Esophagus squamous epithelium (tissue), 5 donors: ENCODE results near the gene SLC1A7. TPM values are rescaled to one million over a fixed set of nuclear protein-coding genes. Genes with fewer than 3 reads are reported as not detected.

Source experiments
- DNase-seq: peaks from one replicate; lab custom pipeline; 2025; lab: John Stamatoyannopoulos, UW
- H3K27ac ChIP-seq, 4 donors: fragments of 200-600 bp; sonication (generic); one replicate each; pipeline ENCODE4 v1.5.1; 2016 to 2019; ENCODE audit warnings: mild to moderate bottlenecking in 1 of 4
- H3K27me3 ChIP-seq, 4 donors: fragments of 200-600 bp; sonication (generic); 1 replicate in 3 of 4; 2 replicates in 1 of 4; pipeline versions ENCODE4 v1.5.1 to v1.6.0; 2017 to 2021; ENCODE audit warnings: antibody characterized with exemption in 1 of 4
- H3K36me3 ChIP-seq, 3 donors: fragments of 200-600 bp; sonication (generic); one replicate each; pipeline ENCODE4 v1.5.1; 2016 to 2019
- H3K4me1 ChIP-seq, 3 donors: fragments of 200-600 bp; sonication (generic); one replicate each; pipeline ENCODE4 v1.5.1; 2017 to 2019
- H3K4me3 ChIP-seq, 4 donors: fragments of 200-600 bp; sonication (generic); 1 replicate in 3 of 4; 2 replicates in 1 of 4; pipeline ENCODE4 v1.5.1; 2016 to 2019; ENCODE audit warnings: mild to moderate bottlenecking in 2 of 4, moderate library complexity in 1 of 4
- H3K9me3 ChIP-seq, 3 donors: fragments of 200-600 bp; sonication (generic); one replicate each; pipeline ENCODE4 v1.5.1; 2016 to 2019
- POLR2A ChIP-seq, 4 donors: fragments of 450-650 bp; IDR thresholded peaks; one replicate each; pipeline ENCODE4 v1.6.1; 2017; ENCODE audit warnings: antibody characterized with exemption in 4 of 4, mild to moderate bottlenecking in 4 of 4, moderate library complexity in 3 of 4
- WGBS, 2 donors: methylation state at CpG; one replicate each; pipeline ENCODE4 v1.1.5; 2018; 5-methylcytosine and 5-hydroxymethylcytosine counted together
- intact Hi-C: fragments of 100-400 bp; cut with DNase I; formaldehyde crosslinking; loops from one replicate; pipeline ENCODE4 v1.15.0; 2022
- total RNA-seq, 4 donors: library from RNA; depleted of rRNA; stranded (reverse); fragments of >200 nt; gene quantifications; one replicate each; pipeline ENCODE4 v1.1.0, GENCODE V29; 2016
- TF ChIP-seq, protein P1 (sequence below), 6 experiments: fragments of 450-650 bp in 4 of 6; fragments of 200-600 bp in 2 of 6; sonication (generic) in 2 of 6; IDR thresholded peaks; one replicate each; pipeline ENCODE4 v1.5.1; 2016 to 2019; ENCODE audit warnings: antibody characterized with exemption in 6 of 6, mild to moderate bottlenecking in 4 of 6, moderate library complexity in 4 of 6
- donor health status: DM: yes; HTN: yes; CAD: no.

The SLC1A7 gene
- total RNA-seq, 4 donors from 2014 or later: 0.57 TPM; not detected in 3

DNA sequence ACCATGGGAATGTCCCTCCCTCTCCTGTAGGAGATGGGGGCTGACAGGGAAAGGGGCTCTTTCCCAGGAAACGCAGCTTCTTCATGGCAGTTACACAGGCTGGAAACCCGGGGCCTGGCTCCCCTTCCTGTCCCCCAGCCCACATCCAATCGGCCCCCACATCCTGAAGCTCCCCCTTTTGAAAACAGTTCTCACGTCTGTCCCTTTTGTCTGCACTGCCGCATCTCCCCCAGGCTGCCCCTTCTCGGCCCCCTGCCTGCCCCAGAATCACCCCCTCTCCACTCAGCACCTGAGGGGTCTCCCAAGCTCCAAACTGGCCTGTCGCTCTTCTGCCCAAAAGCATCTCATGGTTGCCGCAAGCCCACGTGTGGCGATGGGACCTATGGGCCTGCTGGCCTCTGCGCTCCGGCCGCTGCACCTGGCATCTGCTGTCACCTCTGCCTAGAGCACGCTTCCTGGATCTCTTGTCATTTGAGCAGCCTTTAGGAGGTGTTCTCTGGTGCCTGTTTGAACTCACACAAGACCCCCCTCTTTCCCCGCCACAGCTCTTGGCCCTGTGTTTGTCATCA is 867 bp downstream of the SLC1A7 start:
- intact Hi-C loops: no loop called here
- Histone ChIP-seq H3K4me3 (no peak overlapping the region), H3K27ac (peak overlapping the region in 3 of 4 donors; percentile 9 to 62 (median 46)), H3K27me3 (no peaks in the 10 kb centered on the region), H3K9me3 (peaks cover 0 to 9% (median 3%) of the 10 kb centered on the region in 3 donors), H3K36me3 (no peaks in the 10 kb centered on the region), H3K4me1 (peaks cover 6 to 39% (median 15%) of the 10 kb centered on the region in 3 donors)
- TF ChIP-seq, protein P1, sequence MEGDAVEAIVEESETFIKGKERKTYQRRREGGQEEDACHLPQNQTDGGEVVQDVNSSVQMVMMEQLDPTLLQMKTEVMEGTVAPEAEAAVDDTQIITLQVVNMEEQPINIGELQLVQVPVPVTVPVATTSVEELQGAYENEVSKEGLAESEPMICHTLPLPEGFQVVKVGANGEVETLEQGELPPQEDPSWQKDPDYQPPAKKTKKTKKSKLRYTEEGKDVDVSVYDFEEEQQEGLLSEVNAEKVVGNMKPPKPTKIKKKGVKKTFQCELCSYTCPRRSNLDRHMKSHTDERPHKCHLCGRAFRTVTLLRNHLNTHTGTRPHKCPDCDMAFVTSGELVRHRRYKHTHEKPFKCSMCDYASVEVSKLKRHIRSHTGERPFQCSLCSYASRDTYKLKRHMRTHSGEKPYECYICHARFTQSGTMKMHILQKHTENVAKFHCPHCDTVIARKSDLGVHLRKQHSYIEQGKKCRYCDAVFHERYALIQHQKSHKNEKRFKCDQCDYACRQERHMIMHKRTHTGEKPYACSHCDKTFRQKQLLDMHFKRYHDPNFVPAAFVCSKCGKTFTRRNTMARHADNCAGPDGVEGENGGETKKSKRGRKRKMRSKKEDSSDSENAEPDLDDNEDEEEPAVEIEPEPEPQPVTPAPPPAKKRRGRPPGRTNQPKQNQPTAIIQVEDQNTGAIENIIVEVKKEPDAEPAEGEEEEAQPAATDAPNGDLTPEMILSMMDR (IDR thresholded peaks at IDR 0.05): no peak
- no peak for TF ChIP-seq POLR2A (IDR thresholded peaks at IDR 0.05)
- DNase-seq: no peak
- 75 to 84% methylated on average over 7 to 13 of the region's 15 CpGs for WGBS, 2 donors

DNA sequence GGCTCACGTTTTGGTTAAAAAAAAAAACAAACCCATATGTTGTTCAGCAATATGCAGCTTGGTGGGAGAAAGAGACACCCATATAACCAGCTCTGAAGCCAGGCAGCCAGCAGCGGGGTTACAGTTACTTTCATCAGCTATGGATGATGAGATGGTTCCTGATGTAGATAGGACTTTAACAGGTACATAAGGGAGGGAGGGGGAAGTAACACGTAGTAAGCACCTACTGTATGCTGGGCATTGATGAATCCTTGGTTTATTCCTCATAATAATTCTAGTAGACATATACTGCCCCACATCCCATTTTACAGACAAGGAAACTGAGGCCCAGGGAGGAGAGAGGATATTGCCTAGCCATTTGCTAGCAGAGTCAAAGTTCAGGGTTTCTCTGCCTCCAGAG is 2.0 kb downstream of the SLC1A7 start:
- H3K4me1 ChIP-seq: peaks cover 0 to 35% (median 8%) of the 10 kb centered on the region in 3 donors
- peaks cover 0 to 9% (median 3%) of the 10 kb centered on the region in 3 donors for H3K9me3 ChIP-seq
- no peak overlapping the region for H3K4me3 ChIP-seq
- TF ChIP-seq, protein P1 (IDR thresholded peaks at IDR 0.05): no peak
- TF ChIP-seq POLR2A (IDR thresholded peaks at IDR 0.05): no peak
- H3K27me3 ChIP-seq: no peaks in the 10 kb centered on the region
- no peak for DNase-seq
- peak overlapping the region in 3 of 4 donors; percentile 43 to 62 (median 46) for H3K27ac ChIP-seq
- 66 to 69% methylated on average over 3 of the region's 3 CpGs for WGBS, 2 donors
- intact Hi-C loops: no loop called here
- no peaks in the 10 kb centered on the region for H3K36me3 ChIP-seq

DNA sequence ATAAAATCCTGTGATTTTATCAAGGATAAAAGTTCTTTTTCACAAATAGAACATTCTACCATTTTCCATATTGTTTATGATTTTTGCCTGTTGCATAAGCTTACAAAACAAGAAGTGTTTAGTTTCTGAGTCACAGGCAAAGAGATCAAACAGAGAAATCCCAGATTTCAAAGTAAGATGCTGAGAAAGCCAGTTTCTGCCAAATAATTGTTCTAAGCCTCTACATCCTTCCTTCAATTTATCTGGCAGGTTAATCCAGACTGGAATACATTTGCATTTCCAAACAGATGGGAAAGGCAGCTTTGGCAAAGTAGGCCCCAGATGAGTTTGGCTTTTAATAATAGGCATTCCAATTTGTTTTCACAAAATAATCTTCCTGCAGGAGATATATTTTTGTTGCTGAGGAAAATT is 2.5 kb downstream of the SLC1A7 start:
- TF ChIP-seq, protein P1 (IDR thresholded peaks at IDR 0.05): no peak
- TF ChIP-seq POLR2A (IDR thresholded peaks at IDR 0.05): no peak
- H3K4me3 ChIP-seq: no peak overlapping the region
- peaks cover 0 to 35% (median 8%) of the 10 kb centered on the region in 3 donors for H3K4me1 ChIP-seq
- H3K36me3 ChIP-seq: no peaks in the 10 kb centered on the region
- H3K27me3 ChIP-seq: no peaks in the 10 kb centered on the region
- no peak for DNase-seq
- intact Hi-C loops: no loop called here
- peaks cover 0 to 9% (median 3%) of the 10 kb centered on the region in 3 donors for H3K9me3 ChIP-seq
- peak overlapping the region in 3 of 4 donors; percentile 43 to 63 (median 62) for H3K27ac ChIP-seq

DNA sequence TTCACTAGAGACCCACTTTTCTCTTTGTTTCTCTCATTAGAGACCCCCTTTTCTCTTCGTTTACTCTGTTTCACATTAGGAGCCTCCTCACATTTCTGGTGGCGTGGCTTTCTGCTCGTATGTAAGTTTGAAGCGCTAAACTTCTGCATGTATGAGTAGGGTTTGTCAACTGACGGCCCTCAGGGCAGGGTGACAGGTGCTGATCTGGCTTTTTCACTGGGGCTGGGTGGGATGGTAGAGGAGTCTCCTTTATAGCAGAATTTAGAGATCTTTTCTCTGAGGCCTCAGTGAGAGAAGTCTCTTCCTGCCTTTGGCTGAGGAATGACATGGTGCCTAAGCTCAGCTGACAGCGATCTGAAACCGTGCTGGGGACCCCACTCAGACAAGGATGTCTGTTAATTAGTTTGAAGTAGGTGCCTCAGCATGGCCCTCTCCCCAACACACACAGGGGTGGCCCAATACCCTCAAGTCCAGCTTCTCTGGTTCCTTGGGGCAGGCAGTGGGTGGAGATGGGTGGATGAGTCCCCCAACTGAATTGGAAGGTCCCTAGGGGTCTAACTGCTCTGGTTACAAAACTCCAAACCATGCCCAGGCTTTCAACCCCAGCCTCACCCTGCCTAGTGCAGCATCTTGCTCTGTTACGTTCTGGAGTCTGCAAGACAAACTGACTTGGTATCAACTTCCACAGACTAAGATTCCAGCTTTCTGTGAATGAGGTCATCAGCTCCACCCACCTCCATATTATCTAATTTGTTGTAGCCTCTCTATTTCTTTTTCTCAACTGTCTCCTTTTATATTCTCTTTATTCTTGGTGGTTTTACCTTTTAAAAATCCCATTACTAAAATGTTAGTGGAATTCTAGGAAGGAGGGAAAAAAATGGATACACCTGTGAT is 3.2 kb downstream of the SLC1A7 start:
- intact Hi-C loops: no loop called here
- peak overlapping the region in 3 of 4 donors; percentile 18 to 63 (median 40) for H3K27ac ChIP-seq
- no peak for TF ChIP-seq POLR2A (IDR thresholded peaks at IDR 0.05)
- TF ChIP-seq, protein P1 (IDR thresholded peaks at IDR 0.05): no peak
- no peak overlapping the region for H3K4me3 ChIP-seq
- peaks cover 0 to 9% (median 3%) of the 10 kb centered on the region in 3 donors for H3K9me3 ChIP-seq
- 79 to 92% methylated on average over 8 of the region's 8 CpGs for WGBS, 2 donors
- no peaks in the 10 kb centered on the region for H3K27me3 ChIP-seq
- H3K4me1 ChIP-seq: peaks cover 0 to 36% (median 8%) of the 10 kb centered on the region in 3 donors
- no peak for DNase-seq
- no peaks in the 10 kb centered on the region for H3K36me3 ChIP-seq

DNA sequence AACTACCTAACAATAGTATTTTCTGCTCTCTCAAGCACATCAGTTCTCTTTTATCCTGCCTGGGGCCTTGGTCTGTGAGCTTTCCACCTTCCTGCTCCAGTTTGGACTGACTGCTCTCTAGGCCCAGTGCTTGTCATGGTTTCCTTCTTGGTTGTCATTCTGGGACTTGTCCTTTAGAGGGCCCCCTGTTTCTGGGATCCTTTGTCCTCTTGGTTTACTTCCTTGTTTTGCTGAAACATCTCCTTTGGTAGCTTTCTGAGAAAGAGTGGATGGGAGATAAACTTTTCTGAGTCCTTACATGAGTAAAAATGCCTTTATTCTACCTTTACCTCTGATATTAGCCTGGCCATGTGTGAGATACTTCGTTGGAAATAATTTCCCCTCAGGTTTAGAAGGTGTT is 4.7 kb downstream of the SLC1A7 start:
- H3K27ac ChIP-seq: no peak overlapping the region
- no peak overlapping the region for H3K4me3 ChIP-seq
- no peaks in the 10 kb centered on the region for H3K36me3 ChIP-seq
- TF ChIP-seq POLR2A (IDR thresholded peaks at IDR 0.05): no peak
- TF ChIP-seq, protein P1 (IDR thresholded peaks at IDR 0.05): no peak
- intact Hi-C loops: no loop called here
- DNase-seq: no peak
- peaks cover 0 to 36% (median 8%) of the 10 kb centered on the region in 3 donors for H3K4me1 ChIP-seq
- WGBS, 2 donors: 79 to 87% methylated on average over 1 of the region's 1 CpG
- H3K27me3 ChIP-seq: no peaks in the 10 kb centered on the region
- peaks cover 0 to 9% (median 3%) of the 10 kb centered on the region in 3 donors for H3K9me3 ChIP-seq
